Activated CD4-positive, alpha-beta memory T cell treated with anti-CD3 and anti-CD28 coated beads for 36 hours (primary cell): ENCODE measurements around the gene RTEL1. TPM values are rescaled to one million over a fixed set of nuclear protein-coding genes. Genes with fewer than 3 reads are reported as not detected.

Experiments used
- CTCF ChIA-PET: fragments of 350-600 bp; sonication (Branson Sonifier 250); formaldehyde crosslinking; loops from one replicate; lab custom pipeline; 2021; ENCODE audit warnings: antibody characterized with exemption, inconsistent platforms; lab: Charles Lee
- POLR2A ChIA-PET: fragments of 350-600 bp; sonication (Branson Sonifier 250); formaldehyde crosslinking; loops from one replicate; lab custom pipeline; 2021; ENCODE audit warnings: antibody characterized with exemption; lab: Charles Lee
- DNase-seq: peaks from one replicate; pipeline ENCODE4 v3.0.0-alpha.2; 2020
- H3K27ac Mint-ChIP-seq: one replicate; pipeline ENCODE4 v1.8.0; 2021; ENCODE audit warnings: mixed read lengths
- H3K27me3 Mint-ChIP-seq: one replicate; pipeline ENCODE4 v1.8.0; 2021; ENCODE audit warnings: mixed read lengths
- H3K36me3 Mint-ChIP-seq: one replicate; pipeline ENCODE4 v1.8.0; 2021; ENCODE audit warnings: mixed read lengths
- H3K4me1 Mint-ChIP-seq: one replicate; pipeline ENCODE4 v1.8.0; 2021; ENCODE audit warnings: low read depth, mixed read lengths
- H3K4me3 Mint-ChIP-seq: one replicate; pipeline ENCODE4 v1.8.0; 2021; ENCODE audit warnings: mild to moderate bottlenecking, mixed read lengths
- H3K9me3 Mint-ChIP-seq: one replicate; pipeline ENCODE4 v1.8.0; 2021; ENCODE audit warnings: mixed read lengths
- intact Hi-C: fragments of 100-400 bp; cut with micrococcal nuclease; formaldehyde crosslinking; loops from one replicate; pipeline ENCODE4 v1.15.1; 2023
- total RNA-seq, 2 experiments: library from RNA; stranded (reverse); gene quantifications; one replicate each; pipeline ENCODE4 v1.2.3, GENCODE V29; 2021

Gene RTEL1
- total RNA-seq, 2 experiments from 2014 or later, result 38.0 to 38.3 TPM

- H3K4me3 Mint-ChIP-seq, result peak overlapping the region; percentile 39
- intact Hi-C loops, result loop anchor here (5.0 kb wide), 2 partner anchors 62 to 162 kb away; partner anchors contain the start of gene PTK6
- no peaks in the 10 kb centered on the region for H3K9me3 Mint-ChIP-seq
- H3K27ac Mint-ChIP-seq, result peak overlapping the region; percentile 92
- CTCF ChIA-PET, result interaction anchor here (1.0 to 1.6 kb wide), 2 partner anchors 12 to 58 kb away, joined by 4 to 5 read pairs; no protein-coding TSS in a partner anchor
- H3K36me3 Mint-ChIP-seq, result peaks cover 10% of the 10 kb centered on the region
- no peaks in the 10 kb centered on the region for H3K27me3 Mint-ChIP-seq
- POLR2A ChIA-PET, result interaction anchor here (1.0 to 2.5 kb wide), 4 partner anchors 9 to 162 kb away, joined by 3 to 10 read pairs (median 6); partner anchors contain the start of genes ARFRP1 and ZGPAT
- peaks cover 41% of the 10 kb centered on the region for H3K4me1 Mint-ChIP-seq
- DNase-seq, result no peak
These were observed 41.5 kb downstream of the RTEL1 start for GRCh38 chr20:63699466-63700198.

GRCh38 chr20:63700199-63701050, 42.3 kb downstream of the RTEL1 start:
- Mint-ChIP-seq H3K36me3 (peaks cover 16% of the 10 kb centered on the region), H3K27ac (peak overlapping the region; percentile 66), H3K4me3 (no peak overlapping the region), H3K9me3 (no peaks in the 10 kb centered on the region), H3K4me1 (peaks cover 41% of the 10 kb centered on the region), H3K27me3 (no peaks in the 10 kb centered on the region)
- no peak for DNase-seq
- ChIA-PET CTCF (no interaction called here), POLR2A (no interaction called here)
- intact Hi-C loops, result no loop called here

- POLR2A ChIA-PET, result interaction anchor here (1.5 kb wide), 1 partner anchor 12 kb away, joined by 3 read pairs; no protein-coding TSS in a partner anchor
- Mint-ChIP-seq H3K36me3 (peaks cover 18% of the 10 kb centered on the region), H3K4me3 (no peak overlapping the region), H3K27me3 (no peaks in the 10 kb centered on the region), H3K9me3 (no peaks in the 10 kb centered on the region), H3K27ac (peak overlapping the region; percentile 72), H3K4me1 (peaks cover 44% of the 10 kb centered on the region)
- intact Hi-C loops, result no loop called here
- CTCF ChIA-PET, result no interaction called here
- no peak for DNase-seq
These were observed 42.9 kb downstream of the RTEL1 start for GRCh38 chr20:63701051-63701328.

- peaks cover 19% of the 10 kb centered on the region for H3K36me3 Mint-ChIP-seq
- no peaks in the 10 kb centered on the region for H3K27me3 Mint-ChIP-seq
- intact Hi-C loops, result no loop called here
- ChIA-PET POLR2A (interaction anchor here (1.5 kb wide), 1 partner anchor 12 kb away, joined by 3 read pairs; no protein-coding TSS in a partner anchor), CTCF (no interaction called here)
- H3K4me3 Mint-ChIP-seq, result no peak overlapping the region
- no peak for DNase-seq
- H3K4me1 Mint-ChIP-seq, result peaks cover 45% of the 10 kb centered on the region
- no peaks in the 10 kb centered on the region for H3K9me3 Mint-ChIP-seq
- peak overlapping the region; percentile 72 for H3K27ac Mint-ChIP-seq
These were observed 43.4 kb downstream of the RTEL1 start for GRCh38 chr20:63701329-63702035.

- ChIA-PET CTCF (interaction anchor here (0.6 kb wide), 1 partner anchor 20 kb away, joined by 3 read pairs; no protein-coding TSS in a partner anchor), POLR2A (interaction anchor here (1.5 kb wide), 1 partner anchor 13 kb away, joined by 3 read pairs; no protein-coding TSS in a partner anchor)
- Mint-ChIP-seq H3K27me3 (no peaks in the 10 kb centered on the region), H3K4me3 (no peak overlapping the region), H3K36me3 (peaks cover 23% of the 10 kb centered on the region), H3K27ac (peak overlapping the region; percentile 50), H3K4me1 (peaks cover 46% of the 10 kb centered on the region), H3K9me3 (no peaks in the 10 kb centered on the region)
- no peak for DNase-seq
- intact Hi-C loops, result no loop called here
These were observed 44.0 kb downstream of the RTEL1 start for GRCh38 chr20:63702036-63702665.

- no peak for DNase-seq
- CTCF ChIA-PET, result interaction anchor here (0.6 kb wide), 2 partner anchors 19 to 28 kb away, joined by 3 read pairs; no protein-coding TSS in a partner anchor
- peaks cover 20% of the 10 kb centered on the region for H3K36me3 Mint-ChIP-seq
- POLR2A ChIA-PET, result no interaction called here
- intact Hi-C loops, result no loop called here
- H3K4me3 Mint-ChIP-seq, result no peak overlapping the region
- H3K4me1 Mint-ChIP-seq, result peaks cover 39% of the 10 kb centered on the region
- H3K27ac Mint-ChIP-seq, result peak overlapping the region; percentile 50
- no peaks in the 10 kb centered on the region for H3K27me3 Mint-ChIP-seq
- no peaks in the 10 kb centered on the region for H3K9me3 Mint-ChIP-seq
These were observed 44.8 kb downstream of the RTEL1 start for GRCh38 chr20:63702751-63703470.

- Mint-ChIP-seq H3K27me3 (no peaks in the 10 kb centered on the region), H3K36me3 (peaks cover 21% of the 10 kb centered on the region), H3K4me3 (no peak overlapping the region), H3K9me3 (no peaks in the 10 kb centered on the region), H3K4me1 (peaks cover 37% of the 10 kb centered on the region), H3K27ac (no peak overlapping the region)
- intact Hi-C loops, result no loop called here
- ChIA-PET CTCF (no interaction called here), POLR2A (no interaction called here)
- no peak for DNase-seq
These were observed 45.4 kb downstream of the RTEL1 start for GRCh38 chr20:63703471-63703975.

GRCh38 chr20:63703976-63704748, 46.0 kb downstream of the RTEL1 start:
- Mint-ChIP-seq H3K27ac (no peak overlapping the region), H3K27me3 (no peaks in the 10 kb centered on the region), H3K9me3 (no peaks in the 10 kb centered on the region), H3K36me3 (peaks cover 27% of the 10 kb centered on the region), H3K4me3 (no peak overlapping the region), H3K4me1 (peaks cover 37% of the 10 kb centered on the region)
- intact Hi-C loops, result no loop called here
- ChIA-PET CTCF (no interaction called here), POLR2A (no interaction called here)
- no peak for DNase-seq

- ChIA-PET CTCF (interaction anchor here (3.6 kb wide), 1 partner anchor 160 kb away, joined by 36 read pairs; the partner anchor contains the start of gene TPD52L2), POLR2A (no interaction called here)
- H3K4me1 Mint-ChIP-seq, result peaks cover 37% of the 10 kb centered on the region
- peaks cover 29% of the 10 kb centered on the region for H3K36me3 Mint-ChIP-seq
- intact Hi-C loops, result no loop called here
- H3K9me3 Mint-ChIP-seq, result no peaks in the 10 kb centered on the region
- no peak overlapping the region for H3K4me3 Mint-ChIP-seq
- H3K27me3 Mint-ChIP-seq, result no peaks in the 10 kb centered on the region
- H3K27ac Mint-ChIP-seq, result no peak overlapping the region
- no peak for DNase-seq
These were observed 46.6 kb downstream of the RTEL1 start for GRCh38 chr20:63704749-63705117.
